Smooth muscle cell (in vitro differentiated cells): ENCODE data around the gene GRIK3. TPM values are rescaled to one million over a fixed set of nuclear protein-coding genes. Genes with fewer than 3 reads are reported as not detected.

Source experiments
- DNase-seq: peaks from one replicate; lab custom pipeline; 2025; ENCODE audit not compliant: unreplicated experiment; lab: John Stamatoyannopoulos, UW
- H2AFZ ChIP-seq: fragments of 200-600 bp; sonication (generic); 2 replicates; pipeline ENCODE4 v1.6.0; 2016; ENCODE audit warnings: antibody characterized with exemption, low read depth, mild to moderate bottlenecking
- H3F3A ChIP-seq: fragments of 200-600 bp; sonication (generic); 2 replicates; pipeline ENCODE4 v1.6.0; 2017; ENCODE audit warnings: antibody characterized with exemption, low read depth
- H3K27ac ChIP-seq: fragments of 200-600 bp; sonication (generic); 2 replicates; pipeline ENCODE4 v1.5.1; 2016; ENCODE audit warnings: low read depth, mild to moderate bottlenecking
- H3K27me3 ChIP-seq: fragments of 200-600 bp; sonication (generic); 2 replicates; pipeline ENCODE4 v1.6.1; 2016; ENCODE audit warnings: low read depth, mild to moderate bottlenecking
- H3K36me3 ChIP-seq: fragments of 200-600 bp; sonication (generic); 2 replicates; pipeline ENCODE4 v1.5.1; 2016; ENCODE audit warnings: low read depth
- H3K4me1 ChIP-seq: fragments of 200-600 bp; sonication (generic); 2 replicates; pipeline ENCODE4 v1.5.1; 2016; ENCODE audit warnings: low read depth
- H3K4me2 ChIP-seq: fragments of 200-600 bp; sonication (generic); 2 replicates; pipeline ENCODE4 v1.6.0; 2016; ENCODE audit warnings: mild to moderate bottlenecking
- H3K4me3 ChIP-seq: fragments of 200-600 bp; sonication (generic); 2 replicates; pipeline ENCODE4 v1.5.1; 2016; ENCODE audit warnings: mild to moderate bottlenecking
- H3K79me2 ChIP-seq: fragments of 200-600 bp; sonication (generic); 2 replicates; pipeline ENCODE4 v1.6.0; 2016; ENCODE audit warnings: low read depth, mild to moderate bottlenecking
- H3K9ac ChIP-seq: fragments of 200-600 bp; sonication (generic); 2 replicates; pipeline ENCODE4 v1.6.0; 2016; ENCODE audit warnings: low read depth
- H3K9me3 ChIP-seq: fragments of 200-600 bp; sonication (generic); replicated peaks from 2 replicates; pipeline ENCODE4 v1.5.1; 2016; ENCODE audit warnings: low read depth
- H4K20me1 ChIP-seq: fragments of 200-600 bp; sonication (generic); 2 replicates; pipeline ENCODE4 v1.6.0; 2016; ENCODE audit warnings: low read depth
- CTCF ChIP-seq: fragments of 200-600 bp; sonication (generic); IDR thresholded peaks from 2 replicates; pipeline ENCODE4 v1.5.1; 2017; ENCODE audit warnings: borderline replicate concordance, mild to moderate bottlenecking, antibody characterized with exemption; ENCODE audit not compliant: insufficient read depth, poor library complexity, severe bottlenecking
- WGBS: methylation state at CpG from one replicate; pipeline ENCODE4 v1.1.7; 2016; ENCODE audit warnings: low lambda C conversion rate; 5-methylcytosine and 5-hydroxymethylcytosine counted together
- polyA plus RNA-seq: library from polyadenylated mRNA; unstranded; fragments of >200 nt; fragmentation: Nextera tagmentation; extraction: Ambion mirVana; gene quantifications from 2 replicates; pipeline ENCODE4 v1.2.1, GENCODE V29; 2016
- total RNA-seq: library from RNA; depleted of rRNA; stranded (reverse); fragments of >200 nt; gene quantifications from 2 replicates; pipeline ENCODE4 v1.2.3, GENCODE V29; 2014

The GRIK3 gene
- total and polyA plus RNA-seq, 2 experiments from 2014 or later = 0.04 TPM; not detected in 1

- Histone ChIP-seq H3K4me1 (peaks cover 5% of the 10 kb centered on the region), H3K27ac (no peak overlapping the region), H3K36me3 (no peaks in the 10 kb centered on the region), H3K9me3 (no peaks in the 10 kb centered on the region), H3K9ac (no peak overlapping the region), H3K4me2 (no peak overlapping the region), H3F3A (no peaks in the 10 kb centered on the region), H3K4me3 (no peak overlapping the region), H3K79me2 (no peaks in the 10 kb centered on the region), H3K27me3 (peaks cover 6% of the 10 kb centered on the region), H2AFZ (no peak overlapping the region), H4K20me1 (no peaks in the 10 kb centered on the region)
- WGBS = 48% methylated on average over 2 of the region's 2 CpGs
- no peak for DNase-seq
- no peak for TF ChIP-seq CTCF
These were observed 32.6 kb downstream of the GRIK3 start for GRCh38 chr1:37001703-37002102.

GRCh38 chr1:36996106-36996505, 38.2 kb downstream of the GRIK3 start:
- H4K20me1 ChIP-seq = no peaks in the 10 kb centered on the region
- no peak overlapping the region for H3K4me2 ChIP-seq
- H3K27me3 ChIP-seq = peaks cover 13% of the 10 kb centered on the region
- H3K4me1 ChIP-seq = no peaks in the 10 kb centered on the region
- no peak for TF ChIP-seq CTCF
- no peaks in the 10 kb centered on the region for H3K79me2 ChIP-seq
- DNase-seq = no peak
- H3K4me3 ChIP-seq = no peak overlapping the region
- H3K27ac ChIP-seq = no peak overlapping the region
- no peaks in the 10 kb centered on the region for H3K9me3 ChIP-seq
- no peaks in the 10 kb centered on the region for H3F3A ChIP-seq
- no peaks in the 10 kb centered on the region for H3K36me3 ChIP-seq
- no peak overlapping the region for H3K9ac ChIP-seq
- no peak overlapping the region for H2AFZ ChIP-seq
- WGBS = 93% methylated on average over 7 of the region's 7 CpGs

GRCh38 chr1:36994868-36995267, 39.4 kb downstream of the GRIK3 start:
- no peaks in the 10 kb centered on the region for H3K36me3 ChIP-seq
- H4K20me1 ChIP-seq = no peaks in the 10 kb centered on the region
- DNase-seq = no peak
- peaks cover 11% of the 10 kb centered on the region for H3K27me3 ChIP-seq
- no peak for TF ChIP-seq CTCF
- no peak overlapping the region for H3K4me3 ChIP-seq
- H2AFZ ChIP-seq = no peak overlapping the region
- no peak overlapping the region for H3K9ac ChIP-seq
- H3K9me3 ChIP-seq = no peaks in the 10 kb centered on the region
- H3K79me2 ChIP-seq = no peaks in the 10 kb centered on the region
- H3K4me2 ChIP-seq = no peak overlapping the region
- H3K27ac ChIP-seq = no peak overlapping the region
- no peaks in the 10 kb centered on the region for H3K4me1 ChIP-seq
- 88% methylated on average over 8 of the region's 8 CpGs for WGBS
- H3F3A ChIP-seq = no peaks in the 10 kb centered on the region

GRCh38 chr1:36994294-36994693, 40.0 kb downstream of the GRIK3 start:
- no peaks in the 10 kb centered on the region for H3F3A ChIP-seq
- WGBS = 95% methylated on average over 2 of the region's 2 CpGs
- H3K4me2 ChIP-seq = no peak overlapping the region
- no peaks in the 10 kb centered on the region for H3K36me3 ChIP-seq
- no peaks in the 10 kb centered on the region for H3K9me3 ChIP-seq
- peaks cover 11% of the 10 kb centered on the region for H3K27me3 ChIP-seq
- no peak overlapping the region for H3K4me3 ChIP-seq
- no peak overlapping the region for H2AFZ ChIP-seq
- H4K20me1 ChIP-seq = no peaks in the 10 kb centered on the region
- no peak overlapping the region for H3K27ac ChIP-seq
- H3K4me1 ChIP-seq = no peaks in the 10 kb centered on the region
- no peak for TF ChIP-seq CTCF
- no peak overlapping the region for H3K9ac ChIP-seq
- no peaks in the 10 kb centered on the region for H3K79me2 ChIP-seq
- no peak for DNase-seq
